Fibroblast of upper back skin (primary cell): ENCODE measurements around the gene TCF4.

Experiments
- DNase-seq: peaks from one replicate; pipeline ENCODE4 v3.0.0-alpha.2; 2013

TCF4 gene

GRCh38 chr18:55376387-55376786 is 211.6 kb downstream of the TCF4 start:
- DNase-seq: no peak

- no peak for DNase-seq
These were observed 212.1 kb downstream of the TCF4 start for GRCh38 chr18:55375930-55376329.

GRCh38 chr18:55374741-55375140 is 213.3 kb downstream of the TCF4 start:
- DNase-seq: no peak

- no peak for DNase-seq
These were observed 215.8 kb downstream of the TCF4 start for GRCh38 chr18:55372209-55372608.

- DNase-seq: peak; percentile 56
These were observed 217.1 kb downstream of the TCF4 start for GRCh38 chr18:55370936-55371335.

- no peak for DNase-seq
These were observed 218.6 kb downstream of the TCF4 start for GRCh38 chr18:55369346-55369745.

GRCh38 chr18:55365342-55365741 is 222.7 kb downstream of the TCF4 start:
- no peak for DNase-seq

- no peak for DNase-seq
These were observed 225.7 kb downstream of the TCF4 start for GRCh38 chr18:55362303-55362702.

- DNase-seq: no peak
These were observed 226.3 kb downstream of the TCF4 start for GRCh38 chr18:55361492-55362250.

- DNase-seq: no peak
These were observed 227.9 kb downstream of the TCF4 start for GRCh38 chr18:55360061-55360460.

- no peak for DNase-seq
These were observed 231.2 kb downstream of the TCF4 start for GRCh38 chr18:55356815-55357214.

GRCh38 chr18:55355223-55355622 is 232.8 kb downstream of the TCF4 start:
- DNase-seq: peak; percentile 12

GRCh38 chr18:55354795-55355194 is 233.2 kb downstream of the TCF4 start:
- peak; percentile 89 for DNase-seq

- peak; percentile 18 for DNase-seq
These were observed 234.2 kb downstream of the TCF4 start for GRCh38 chr18:55353806-55354205.

- no peak for DNase-seq
These were observed 234.6 kb downstream of the TCF4 start for GRCh38 chr18:55353391-55353790.

GRCh38 chr18:55351980-55352714 is 235.8 kb downstream of the TCF4 start:
- DNase-seq: no peak

- peak; percentile 31 for DNase-seq
These were observed 236.7 kb downstream of the TCF4 start for GRCh38 chr18:55351241-55351691.

GRCh38 chr18:55349685-55350084 is 238.3 kb downstream of the TCF4 start:
- DNase-seq: no peak

- DNase-seq: no peak
These were observed 240.8 kb downstream of the TCF4 start for GRCh38 chr18:55346961-55347740.

- no peak for DNase-seq
These were observed 241.6 kb downstream of the TCF4 start for GRCh38 chr18:55346387-55346786.

GRCh38 chr18:55345103-55345950 is 242.7 kb downstream of the TCF4 start:
- no peak for DNase-seq

- DNase-seq: no peak
These were observed 244.5 kb downstream of the TCF4 start for GRCh38 chr18:55343396-55344073.
